A549 (cell line): ENCODE measurements around the gene ENTR1. TPM values are rescaled to one million over a fixed set of nuclear protein-coding genes. Genes with fewer than 3 reads are reported as not detected.
A peak's percentile ranks its signal among the peaks of the same experiment; 100 is the strongest.

Experiments
- ATAC-seq, 2 experiments: fragments of 200-7000 bp in 1 of 2; fragments of >200 bp in 1 of 2; cut with Nextera tagmentation in 1 of 2; cut with Tn5 transposase in 1 of 2; 3 replicates each; pipeline versions ENCODE4 v1.8.0 to v1.9.1; 2018 to 2020; ENCODE audit warnings: mild to moderate bottlenecking in 1 of 2, moderate library complexity in 1 of 2
- CTCF ChIA-PET: fragments of 300-600 bp; sonication (Branson Sonifier 250); formaldehyde crosslinking; extraction: SDS; loops from one replicate; lab custom pipeline; 2021; ENCODE audit warnings: antibody characterized with exemption, inconsistent platforms; lab: Yijun Ruan, JAX
- POLR2A ChIA-PET: fragments of 350-600 bp; formaldehyde crosslinking; extraction: SDS; loops from one replicate; lab custom pipeline; 2021; ENCODE audit warnings: antibody characterized with exemption, inconsistent platforms; lab: Yijun Ruan, JAX
- DNase-seq, 2 experiments: peaks; one replicate each; pipeline versions ENCODE4 v3.0.0 to v3.0.0-alpha.2; 2011 to 2016; ENCODE audit warnings: low read depth in 1 of 2, low spot score in 1 of 2
- FAIRE-seq: peaks from 2 replicates; lab custom pipeline; 2011; peaks lifted over from hg19 to GRCh38; lab: Jason Lieb, UNC
- H3K27ac ChIP-seq, 2 experiments: fragments of >200 bp; sonication (Bioruptor Twin); formaldehyde crosslinking; 3 replicates each; pipeline ENCODE4 v1.5.1; 2016 to 2017
- H3K4me1 ChIP-seq: fragments of >200 bp; sonication (Bioruptor Twin); formaldehyde crosslinking; 3 replicates; pipeline ENCODE4 v1.6.1; 2016
- H3K4me2 ChIP-seq: fragments of >200 bp; sonication (Bioruptor Twin); formaldehyde crosslinking; 3 replicates; pipeline ENCODE4 v1.6.1; 2016
- H3K4me3 ChIP-seq: fragments of >200 bp; sonication (Bioruptor Twin); formaldehyde crosslinking; 3 replicates; pipeline ENCODE4 v1.5.1; 2016
- H3K9me3 ChIP-seq: fragments of >200 bp; sonication (Bioruptor Twin); formaldehyde crosslinking; 3 replicates; pipeline ENCODE4 v1.6.1; 2016
- ATOH8 ChIP-seq: fragments of 250-450 bp; sonication (Bioruptor Pico); IDR thresholded peaks from 2 replicates; pipeline ENCODE4 v1.5.0; 2020; ENCODE audit warnings: low read depth, mild to moderate bottlenecking, moderate library complexity
- BHLHE40 ChIP-seq: IDR thresholded peaks from 2 replicates; pipeline ENCODE4 v1.6.1; 2012; ENCODE audit warnings: low read depth, low read length, inconsistent platforms
- CEBPB ChIP-seq, 2 experiments: fragments of >200 bp in 1 of 2; sonication (Bioruptor Twin) in 1 of 2; formaldehyde crosslinking in 1 of 2; IDR thresholded peaks; 2 replicates each; pipeline ENCODE4 v1.6.1; 2012 to 2016
- CHD2 ChIP-seq: fragments of 150-350 bp; IDR thresholded peaks from 2 replicates; pipeline ENCODE4 v1.6.1; 2014; ENCODE audit warnings: low read length; ENCODE audit not compliant: partially characterized antibody
- CTCF ChIP-seq: fragments of >200 bp; sonication (Bioruptor Twin); formaldehyde crosslinking; IDR thresholded peaks from 3 replicates; pipeline ENCODE4 v1.5.1; 2016
- EHF ChIP-seq: fragments of 250-450 bp; sonication (Bioruptor Pico); IDR thresholded peaks from 2 replicates; pipeline ENCODE4 v1.5.0; 2020; ENCODE audit warnings: mild to moderate bottlenecking
- EP300 ChIP-seq, 2 experiments: fragments of >200 bp; sonication (Bioruptor Twin); formaldehyde crosslinking; IDR thresholded peaks; 2 replicates in 1 of 2; 3 replicates in 1 of 2; pipeline ENCODE4 v1.6.1; 2016 to 2017
- ESRRA ChIP-seq: fragments of 150-350 bp; IDR thresholded peaks from 2 replicates; pipeline ENCODE4 v1.6.1; 2014; ENCODE audit warnings: mild to moderate bottlenecking, low read length, borderline replicate concordance
- FOXS1 ChIP-seq: fragments of 250-450 bp; sonication (Bioruptor Pico); IDR thresholded peaks from 2 replicates; pipeline ENCODE4 v1.5.0; 2020; ENCODE audit warnings: mild to moderate bottlenecking, moderate library complexity
- HDAC2 ChIP-seq: fragments of 200-600 bp; sonication (generic); IDR thresholded peaks from 2 replicates; pipeline ENCODE4 v1.6.1; 2016
- HEYL ChIP-seq: fragments of 250-450 bp; sonication (Bioruptor Pico); IDR thresholded peaks from 2 replicates; pipeline ENCODE4 v1.8.0; 2021; ENCODE audit warnings: mild to moderate bottlenecking, moderate library complexity
- KDM1A ChIP-seq: fragments of 200-600 bp; sonication (generic); IDR thresholded peaks from 2 replicates; pipeline ENCODE4 v1.6.1; 2016; ENCODE audit warnings: low read depth, mild to moderate bottlenecking
- MAZ ChIP-seq: fragments of 150-350 bp; IDR thresholded peaks from 2 replicates; pipeline ENCODE4 v1.6.1; 2014; ENCODE audit warnings: antibody characterized with exemption, low read depth, low read length, borderline replicate concordance
- NR3C1 ChIP-seq: fragments of >200 bp; sonication (Bioruptor Twin); formaldehyde crosslinking; IDR thresholded peaks from 3 replicates; pipeline ENCODE4 v1.6.1; 2017
- PBX3 ChIP-seq: IDR thresholded peaks from 2 replicates; pipeline ENCODE4 v1.6.1; 2012
- PHF8 ChIP-seq: fragments of 200-600 bp; sonication (generic); IDR thresholded peaks from 2 replicates; pipeline ENCODE4 v1.6.1; 2016; ENCODE audit warnings: low read depth, mild to moderate bottlenecking, antibody characterized with exemption, moderate library complexity, borderline replicate concordance
- POLR2AphosphoS2 ChIP-seq: conservative IDR thresholded peaks from 2 replicates; pipeline ENCODE4 v1.6.1; 2012; ENCODE audit warnings: low read length, improper control_type of control experiment, inconsistent platforms
- SMC3 ChIP-seq: fragments of >200 bp; sonication (Bioruptor Twin); formaldehyde crosslinking; IDR thresholded peaks from 3 replicates; pipeline ENCODE4 v1.6.1; 2018; ENCODE audit warnings: inconsistent platforms
- TFCP2L1 ChIP-seq: fragments of 250-450 bp; sonication (Bioruptor Pico); IDR thresholded peaks from 2 replicates; pipeline ENCODE4 v1.5.0; 2021; ENCODE audit warnings: mild to moderate bottlenecking
- TP53 ChIP-seq: fragments of 250-450 bp; sonication (Bioruptor Pico); IDR thresholded peaks from 2 replicates; pipeline ENCODE4 v1.5.0; 2021; ENCODE audit warnings: mild to moderate bottlenecking, moderate library complexity
- USF2 ChIP-seq: fragments of 450-650 bp; IDR thresholded peaks from 2 replicates; pipeline ENCODE4 v1.6.1; 2014; ENCODE audit warnings: antibody characterized with exemption
- WGBS: methylation state at CpG from one replicate; pipeline ENCODE4 v1.1.6; 2017; ENCODE audit errors: missing lambda C conversion rate; 5-methylcytosine and 5-hydroxymethylcytosine counted together
- polyA plus RNA-seq, 4 experiments: library from polyadenylated mRNA; depleted of rRNA in 3 of 4; stranded (reverse); fragments of >200 nt; fragmentation: RNase III in 1 of 4; extraction: RNeasy Plus Mini Kit Qiagen cat#74134 plus additional on column Dnase treatment in 1 of 4; gene quantifications; 2 replicates in 3 of 4; 3 replicates in 1 of 4; pipeline ENCODE4 v1.2.3, GENCODE V29; 2011 to 2017
- TF ChIP-seq, protein P1 (sequence below): fragments of 200-600 bp; sonication (generic); IDR thresholded peaks from 2 replicates; pipeline ENCODE4 v1.6.1; 2016; ENCODE audit warnings: antibody characterized with exemption, mild to moderate bottlenecking, moderate library complexity

The ENTR1 gene
- polyA plus RNA-seq, 2 of the 4 experiments (the other 2 are of a cell fraction) = 63.8 to 75.8 TPM

DNA sequence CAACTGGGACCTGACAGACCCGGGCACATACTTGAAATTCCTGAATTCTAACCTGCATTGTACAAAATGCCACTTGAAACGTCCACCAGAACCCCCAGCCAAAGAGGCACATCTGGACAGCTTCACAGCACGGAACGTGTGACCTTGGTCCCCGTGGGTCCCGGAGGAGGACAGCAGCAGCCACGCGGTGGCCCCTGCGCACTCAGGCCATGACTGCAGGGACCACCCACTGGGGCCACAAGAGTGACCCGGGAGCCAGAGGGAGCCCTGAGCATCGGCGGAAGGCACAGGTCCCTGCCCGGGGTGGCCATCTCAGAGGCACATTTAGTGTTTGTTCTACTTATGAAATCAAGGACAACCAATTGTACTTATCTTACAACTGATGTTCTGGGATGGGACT is 8.3 kb downstream of the ENTR1 start:
- H3K4me1 ChIP-seq = peaks cover 14% of the 10 kb centered on the region; the same call in 2 of the 3 replicates
- WGBS = 80% methylated on average over 13 of the region's 13 CpGs
- ChIA-PET POLR2A (interaction anchor here (1.4 to 6.7 kb wide), 3 partner anchors 10 to 39 kb away, joined by 4 to 33 read pairs (median 5); partner anchors contain the start of gene DNLZ), CTCF (interaction anchor here (0.7 to 8.9 kb wide), 10 partner anchors 10 to 230 kb away, joined by 3 to 100 read pairs (median 6); partner anchors contain the start of gene DNLZ)
- TF ChIP-seq EP300 (IDR thresholded peaks at IDR 0.05) (no peak), SMC3 (no peak), HDAC2 (no peak), CTCF (no peak), TP53 (CRISPR knock-in tag) (no peak)
- TF ChIP-seq, protein P1, sequence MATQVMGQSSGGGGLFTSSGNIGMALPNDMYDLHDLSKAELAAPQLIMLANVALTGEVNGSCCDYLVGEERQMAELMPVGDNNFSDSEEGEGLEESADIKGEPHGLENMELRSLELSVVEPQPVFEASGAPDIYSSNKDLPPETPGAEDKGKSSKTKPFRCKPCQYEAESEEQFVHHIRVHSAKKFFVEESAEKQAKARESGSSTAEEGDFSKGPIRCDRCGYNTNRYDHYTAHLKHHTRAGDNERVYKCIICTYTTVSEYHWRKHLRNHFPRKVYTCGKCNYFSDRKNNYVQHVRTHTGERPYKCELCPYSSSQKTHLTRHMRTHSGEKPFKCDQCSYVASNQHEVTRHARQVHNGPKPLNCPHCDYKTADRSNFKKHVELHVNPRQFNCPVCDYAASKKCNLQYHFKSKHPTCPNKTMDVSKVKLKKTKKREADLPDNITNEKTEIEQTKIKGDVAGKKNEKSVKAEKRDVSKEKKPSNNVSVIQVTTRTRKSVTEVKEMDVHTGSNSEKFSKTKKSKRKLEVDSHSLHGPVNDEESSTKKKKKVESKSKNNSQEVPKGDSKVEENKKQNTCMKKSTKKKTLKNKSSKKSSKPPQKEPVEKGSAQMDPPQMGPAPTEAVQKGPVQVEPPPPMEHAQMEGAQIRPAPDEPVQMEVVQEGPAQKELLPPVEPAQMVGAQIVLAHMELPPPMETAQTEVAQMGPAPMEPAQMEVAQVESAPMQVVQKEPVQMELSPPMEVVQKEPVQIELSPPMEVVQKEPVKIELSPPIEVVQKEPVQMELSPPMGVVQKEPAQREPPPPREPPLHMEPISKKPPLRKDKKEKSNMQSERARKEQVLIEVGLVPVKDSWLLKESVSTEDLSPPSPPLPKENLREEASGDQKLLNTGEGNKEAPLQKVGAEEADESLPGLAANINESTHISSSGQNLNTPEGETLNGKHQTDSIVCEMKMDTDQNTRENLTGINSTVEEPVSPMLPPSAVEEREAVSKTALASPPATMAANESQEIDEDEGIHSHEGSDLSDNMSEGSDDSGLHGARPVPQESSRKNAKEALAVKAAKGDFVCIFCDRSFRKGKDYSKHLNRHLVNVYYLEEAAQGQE = no peak
- FAIRE-seq (no peak), ATAC-seq (no peak), DNase-seq (no peak)
- H3K4me2 ChIP-seq = no peak overlapping the region
- no peak overlapping the region for H3K4me3 ChIP-seq
- H3K27ac ChIP-seq = no peak overlapping the region
- H3K9me3 ChIP-seq = no peaks in the 10 kb centered on the region

GRCh38 chr9:136401173-136401922 is 9.1 kb downstream of the ENTR1 start:
- no peak overlapping the region for H3K27ac ChIP-seq
- CTCF ChIA-PET = interaction anchor here (0.6 to 8.9 kb wide), 28 partner anchors 8 to 326 kb away, joined by 3 to 100 read pairs (median 4); partner anchors contain the start of genes DNLZ, ENTR1 and PMPCA

GRCh38 chr9:136400038-136400834 is 10.2 kb downstream of the ENTR1 start, which contains the start of gene SNAPC4:
Gene SNAPC4, minus strand, starts transcription at chr9:136400170. Its CDS starts 1,742 bp downstream, at chr9:136398428.
- DNase-seq (peak; percentile 80 to 87), ATAC-seq (peak; percentile 84 to 95), FAIRE-seq (no peak)
- ChIA-PET POLR2A (interaction anchor here (1.4 to 6.7 kb wide), 2 partner anchors 9 to 37 kb away, joined by 5 to 33 read pairs; partner anchors contain the start of gene DNLZ), CTCF (interaction anchor here (0.6 to 8.9 kb wide), 30 partner anchors 8 to 327 kb away, joined by 3 to 100 read pairs (median 4); partner anchors contain the start of genes DNLZ, ENTR1 and PMPCA)
- whole genome bisulfite sequencing = 22% methylated on average over 11 of the region's 71 CpGs
- Histone ChIP-seq H3K4me2 (peak within 1 kb of the TSS; percentile 94), H3K9me3 (no peaks in the 10 kb centered on the region), H3K4me1 (peaks cover 14% of the 10 kb centered on the region; the same call in 2 of the 3 replicates), H3K4me3 (peak within 1 kb of the TSS; percentile 100), H3K27ac (peak within 1 kb of the TSS; percentile 98 to 99)
- peak; percentile 78 for TF ChIP-seq SMC3
- TF ChIP-seq HEYL (CRISPR knock-in tag) = no peak
- no peak for TF ChIP-seq PBX3
- 0 out of 2 replicates have a peak, but pooled peaks have one; percentile 47 for TF ChIP-seq MAZ
- no peak for TF ChIP-seq KDM1A
- no peak for TF ChIP-seq FOXS1
- TF ChIP-seq ESRRA = no peak
- no peak for TF ChIP-seq ATOH8
- peak; percentile 72; the same call in 1 of the 2 replicates for TF ChIP-seq PHF8
- no peak for TF ChIP-seq BHLHE40
- TF ChIP-seq NR3C1 = no peak
- no peak for TF ChIP-seq TP53 (CRISPR knock-in tag)
- 0 out of 2 replicates have a peak, but pooled peaks have one; percentile 30 for TF ChIP-seq TFCP2L1 (CRISPR knock-in tag)
- TF ChIP-seq EHF = no peak
- TF ChIP-seq USF2 = no peak
- TF ChIP-seq CEBPB (IDR thresholded peaks at IDR 0.05) = no peak

More at GRCh38 chr9:136401173-136401922, 9.1 kb downstream of the ENTR1 start:
- DNase-seq (no peak), FAIRE-seq (no peak), ATAC-seq (no peak)
- Histone ChIP-seq H3K4me1 (peaks cover 14% of the 10 kb centered on the region; the same call in 2 of the 3 replicates), H3K9me3 (no peaks in the 10 kb centered on the region), H3K4me2 (no peak overlapping the region), H3K4me3 (no peak overlapping the region)
- TF ChIP-seq CHD2 = no peak
- TF ChIP-seq POLR2AphosphoS2 = peak; percentile 42; the same call in 1 of the 2 replicates
- 92% methylated on average over 18 of the region's 18 CpGs for WGBS
- POLR2A ChIA-PET = interaction anchor here (1.4 to 6.7 kb wide), 3 partner anchors 10 to 38 kb away, joined by 4 to 33 read pairs (median 5); partner anchors contain the start of gene DNLZ
